Left colon (tissue), 2 donors: ENCODE results near the gene FGD2. TPM values are rescaled to one million over a fixed set of nuclear protein-coding genes. Genes with fewer than 3 reads are reported as not detected.

ENCODE experiments used
- ATAC-seq: fragments of 200-7000 bp; cut with Tn5 transposase; one replicate; pipeline ENCODE4 v1.9.1; 2020; ENCODE audit warnings: mild to moderate bottlenecking, moderate library complexity
- DNase-seq, 2 donors: peaks; one replicate each; pipeline ENCODE4 v3.0.0-alpha.2; 2020
- intact Hi-C, 2 donors: fragments of 100-400 bp; cut with DNase I in 1 of 2; cut with micrococcal nuclease in 1 of 2; formaldehyde crosslinking; loops; one replicate each; pipeline versions ENCODE4 v1.11.2 to v1.14.0; 2022; cut with DNase I, micrococcal nuclease
- long read RNA-seq: library from polyadenylated mRNA; unstranded; transcript quantifications from one replicate; pipeline ENCODE4 v2.0.0, GENCODE V29; 2021
- total RNA-seq, 2 donors: library from RNA; stranded (reverse); fragmentation: NEBNext Ultra II Directional; extraction: Animal tissue kit (Norgen Biotek cat#: 25700); gene quantifications; one replicate each; pipeline ENCODE4 v1.2.1, GENCODE V29; 2021
- donor health status: DM: no; HTN: no; CAD: no.
- donor health status: DM: yes; HTN: yes; CAD: no.

FGD2 gene
- total RNA-seq, result 10 to 100 TPM in 1 of 2 donors, 1 to 10 TPM in 1; 5.1 to 13.5 TPM
- long read RNA-seq, partial matches to known transcripts, result 1 of 1 reads
- long read RNA-seq, other reads (novel, unspliced or antisense), result 0 of 1 reads

- ATAC-seq, result peak; percentile 52
- intact Hi-C loops, result no loop called here
- DNase-seq, result peak in 1 of 2 donors; percentile 53
Measured at GRCh38 chr6:37005061-37005810, at the start of gene FGD2. FGD2 (plus strand) TSS chr6:37005655; CDS start chr6:37005818, 163 bp downstream.

- peak; percentile 22 for ATAC-seq
- intact Hi-C loops, result no loop called here
- DNase-seq, result no peak
Measured at GRCh38 chr6:36955671-36956445, 49.6 kb upstream of the FGD2 start.

- DNase-seq (no peak), ATAC-seq (no peak)
- intact Hi-C loops, result no loop called here
Measured at GRCh38 chr6:36956446-36956820, 49.0 kb upstream of the FGD2 start.

GRCh38 chr6:36957773-36958271 lies 47.6 kb upstream of the FGD2 start:
- no peak for DNase-seq
- no peak for ATAC-seq
- intact Hi-C loops, result no loop called here

GRCh38 chr6:36958775-36959554 lies 46.5 kb upstream of the FGD2 start:
- DNase-seq (no peak), ATAC-seq (no peak)
- intact Hi-C loops, result no loop called here

GRCh38 chr6:36959555-36960250 lies 45.8 kb upstream of the FGD2 start:
- DNase-seq, result no peak
- intact Hi-C loops, result no loop called here
- no peak for ATAC-seq

- no peak for DNase-seq
- ATAC-seq, result no peak
- intact Hi-C loops, result no loop called here
Measured at GRCh38 chr6:36961441-36962435, 43.7 kb upstream of the FGD2 start.

- ATAC-seq, result peak; percentile 28
- intact Hi-C loops, result no loop called here
- DNase-seq, result peak; percentile 52 to 72
Measured at GRCh38 chr6:36962874-36963273, 42.6 kb upstream of the FGD2 start.

- ATAC-seq (peak; percentile 12), DNase-seq (no peak)
- intact Hi-C loops, result no loop called here
Measured at GRCh38 chr6:36963451-36964290, 41.8 kb upstream of the FGD2 start.

- ATAC-seq (no peak), DNase-seq (no peak)
- intact Hi-C loops, result no loop called here
Measured at GRCh38 chr6:36964349-36964748, 41.1 kb upstream of the FGD2 start.

GRCh38 chr6:36964908-36965307 lies 40.5 kb upstream of the FGD2 start:
- no peak for DNase-seq
- intact Hi-C loops, result no loop called here
- no peak for ATAC-seq

GRCh38 chr6:36967301-36967700 lies 38.2 kb upstream of the FGD2 start:
- intact Hi-C loops, result no loop called here
- DNase-seq, result no peak
- ATAC-seq, result no peak

- DNase-seq, result no peak
- intact Hi-C loops, result no loop called here
- no peak for ATAC-seq
Measured at GRCh38 chr6:36967757-36968156, 37.7 kb upstream of the FGD2 start.

GRCh38 chr6:36968266-36968977 lies 37.0 kb upstream of the FGD2 start:
- ATAC-seq, result peak; percentile 73
- intact Hi-C loops, result no loop called here
- peak in 1 of 2 donors; percentile 76 for DNase-seq

GRCh38 chr6:36969240-36969691 lies 36.2 kb upstream of the FGD2 start:
- peak; percentile 60 for ATAC-seq
- DNase-seq, result no peak
- intact Hi-C loops, result no loop called here
